Activated CD4-positive, alpha-beta T cell treated with anti-CD3 and anti-CD28 coated beads, Interleukin-2, amount 10 ng/mL, durations not matched to agents 7 days and 5 days (primary cell): ENCODE results near the gene FEV. TPM values are rescaled to one million over a fixed set of nuclear protein-coding genes. Genes with fewer than 3 reads are reported as not detected.
"Not testable (repeated sequence)": the region's sequence is repeated elsewhere in the genome, so short reads cannot be mapped to it uniquely, and the experiment has no call there.

Source experiments
- CTCF ChIA-PET: fragments of 350-600 bp; sonication (Branson Sonifier 250); formaldehyde crosslinking; loops from one replicate; lab custom pipeline; 2021; ENCODE audit warnings: antibody characterized with exemption; lab: Charles Lee
- POLR2A ChIA-PET: fragments of 350-600 bp; sonication (Branson Sonifier 250); formaldehyde crosslinking; loops from one replicate; lab custom pipeline; 2021; ENCODE audit warnings: antibody characterized with exemption; lab: Charles Lee
- DNase-seq: peaks from one replicate; pipeline ENCODE4 v3.0.0-alpha.2; 2020
- H3K27ac Mint-ChIP-seq: one replicate; pipeline ENCODE4 v1.8.0; 2021; ENCODE audit warnings: mild to moderate bottlenecking, moderate library complexity, mixed read lengths
- H3K27me3 Mint-ChIP-seq: one replicate; pipeline ENCODE4 v1.8.0; 2021; ENCODE audit warnings: mixed read lengths
- H3K36me3 Mint-ChIP-seq: one replicate; pipeline ENCODE4 v1.8.0; 2021; ENCODE audit warnings: low read depth, mixed read lengths
- H3K4me1 Mint-ChIP-seq: one replicate; pipeline ENCODE4 v1.8.0; 2021; ENCODE audit warnings: mixed read lengths
- H3K4me3 Mint-ChIP-seq: one replicate; pipeline ENCODE4 v1.8.0; 2021; ENCODE audit warnings: mild to moderate bottlenecking, moderate library complexity, mixed read lengths
- H3K9me3 Mint-ChIP-seq: one replicate; pipeline ENCODE4 v1.8.0; 2021; ENCODE audit warnings: mixed read lengths
- microRNA-seq: library from miRNA; unstranded; fragments of <30 nt; microRNA quantifications from one replicate; pipeline ENCODE4 v1.2.0, GENCODE V29; 2021; ENCODE audit warnings: borderline microRNAs expressed, borderline replicate concordance
- total RNA-seq, 2 experiments: library from RNA; stranded (reverse); gene quantifications; one replicate each; pipeline ENCODE4 v1.2.3, GENCODE V29; 2021

FEV gene
- total RNA-seq, 2 experiments from 2014 or later: not detected

DNA sequence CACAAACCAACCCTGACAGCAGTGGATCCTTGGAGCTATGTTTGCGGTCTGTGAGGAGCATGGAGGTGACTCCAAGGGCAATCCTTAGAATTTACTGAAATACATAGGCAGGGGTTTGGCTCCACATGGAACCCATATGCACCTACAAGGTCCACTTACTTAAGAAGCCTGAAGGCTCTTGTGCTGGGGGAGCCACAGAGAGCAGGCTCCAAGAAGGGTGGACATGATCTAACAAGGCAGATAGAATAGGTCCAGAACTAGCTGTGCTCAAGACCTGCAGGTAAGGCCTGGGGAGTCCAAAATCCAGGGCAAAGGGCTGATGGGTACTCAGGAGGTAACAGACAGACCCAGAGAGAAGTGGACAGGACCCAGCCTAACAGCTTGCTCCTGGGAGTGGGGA, 26.7 kb downstream of the FEV start:
- CTCF ChIA-PET: interaction anchor here (0.9 to 1.7 kb wide), 5 partner anchors 16 to 81 kb away, joined by 3 to 7 read pairs (median 3); no protein-coding TSS in a partner anchor
- Mint-ChIP-seq H3K36me3 (peaks cover 3% of the 10 kb centered on the region), H3K4me3 (no peak overlapping the region), H3K27ac (no peak overlapping the region), H3K9me3 (no peaks in the 10 kb centered on the region), H3K4me1 (peaks cover 7% of the 10 kb centered on the region), H3K27me3 (peaks cover 70% of the 10 kb centered on the region)
- DNase-seq: no peak
- POLR2A ChIA-PET: no interaction called here

DNA sequence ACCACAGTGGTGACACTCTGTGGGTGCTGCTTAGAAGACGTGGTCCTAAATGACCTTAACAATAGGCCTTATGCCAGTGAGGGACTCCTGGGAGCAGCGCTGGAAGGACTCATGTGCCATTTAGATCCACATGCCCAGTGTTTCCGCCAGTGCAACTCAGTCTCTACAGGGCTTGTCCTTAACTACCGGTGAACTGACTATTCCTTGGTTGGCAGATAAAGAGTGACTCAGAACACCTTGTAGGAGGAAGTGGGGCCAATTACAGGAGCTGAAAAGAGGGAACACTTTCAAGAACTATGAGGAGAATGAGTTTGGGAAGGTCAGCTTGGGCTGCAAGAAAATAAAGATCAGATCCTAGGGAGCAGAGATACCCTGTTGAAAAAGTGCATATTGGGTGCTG, 27.3 kb downstream of the FEV start:
- Mint-ChIP-seq H3K4me3 (no peak overlapping the region), H3K4me1 (peaks cover 7% of the 10 kb centered on the region), H3K9me3 (no peaks in the 10 kb centered on the region), H3K27ac (no peak overlapping the region), H3K27me3 (peaks cover 64% of the 10 kb centered on the region), H3K36me3 (peaks cover 3% of the 10 kb centered on the region)
- ChIA-PET CTCF (interaction anchor here (1.4 to 1.7 kb wide), 3 partner anchors 20 to 81 kb away, joined by 3 to 7 read pairs (median 6); no protein-coding TSS in a partner anchor), POLR2A (no interaction called here)
- DNase-seq: no peak

GRCh38 chr2:218956039-218956438, 28.9 kb downstream of the FEV start:
- ChIA-PET CTCF (interaction anchor here (0.6 to 1.6 kb wide), 2 partner anchors 108 to 436 kb away, joined by 3 read pairs; no protein-coding TSS in a partner anchor), POLR2A (no interaction called here)
- Mint-ChIP-seq H3K27ac (no peak overlapping the region), H3K9me3 (no peaks in the 10 kb centered on the region), H3K4me3 (no peak overlapping the region), H3K4me1 (peaks cover 4% of the 10 kb centered on the region), H3K27me3 (peaks cover 51% of the 10 kb centered on the region), H3K36me3 (peaks cover under 1% of the 10 kb centered on the region)
- DNase-seq: no peak

DNA sequence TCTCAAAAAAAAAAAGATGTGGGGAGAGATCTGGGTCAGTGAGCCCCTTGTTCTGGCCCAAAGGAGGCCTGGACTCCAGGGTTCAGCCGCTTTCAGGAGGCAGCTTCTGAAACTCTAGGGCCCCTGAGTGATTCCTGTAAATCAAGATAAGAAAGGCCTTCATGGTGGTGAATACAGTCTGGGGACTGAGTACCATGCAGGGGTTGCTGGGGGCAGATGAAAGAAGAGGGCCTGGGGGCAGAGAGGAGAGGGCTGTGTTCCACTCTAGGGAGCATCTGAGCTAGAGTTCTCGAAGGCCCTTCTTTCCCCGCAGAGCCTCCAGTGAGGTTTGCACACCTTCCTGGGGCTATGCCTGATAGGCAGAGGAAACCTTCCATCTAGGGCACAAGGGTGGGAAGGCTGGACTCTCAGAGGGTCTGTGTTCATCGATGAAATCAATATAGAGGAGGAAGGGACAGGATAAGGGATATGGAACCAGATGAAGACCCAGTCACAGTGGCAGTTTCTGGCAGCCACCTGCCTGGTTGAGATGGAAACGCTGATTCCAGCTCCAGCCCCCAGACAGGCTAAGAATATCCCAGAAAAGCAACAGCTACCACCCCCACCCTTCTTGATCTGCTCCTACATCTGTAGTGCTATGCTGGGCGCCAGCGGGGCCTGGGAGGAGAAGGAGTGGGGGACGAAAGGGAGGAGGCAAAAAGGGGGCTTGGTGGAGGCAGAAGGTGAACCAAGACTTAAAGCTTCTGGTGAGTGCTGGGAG, 30.3 kb downstream of the FEV start:
- H3K4me1 Mint-ChIP-seq: peaks cover 3% of the 10 kb centered on the region
- no peak for DNase-seq
- ChIA-PET CTCF (interaction anchor here (1.6 kb wide), 1 partner anchor 107 kb away, joined by 3 read pairs; no protein-coding TSS in a partner anchor), POLR2A (interaction anchor here (0.6 kb wide), 1 partner anchor 11 kb away, joined by 5 read pairs; no protein-coding TSS in a partner anchor)
- H3K9me3 Mint-ChIP-seq: no peaks in the 10 kb centered on the region
- no peak overlapping the region for H3K27ac Mint-ChIP-seq
- H3K36me3 Mint-ChIP-seq: no peaks in the 10 kb centered on the region
- H3K4me3 Mint-ChIP-seq: no peak overlapping the region
- peaks cover 49% of the 10 kb centered on the region for H3K27me3 Mint-ChIP-seq

DNA sequence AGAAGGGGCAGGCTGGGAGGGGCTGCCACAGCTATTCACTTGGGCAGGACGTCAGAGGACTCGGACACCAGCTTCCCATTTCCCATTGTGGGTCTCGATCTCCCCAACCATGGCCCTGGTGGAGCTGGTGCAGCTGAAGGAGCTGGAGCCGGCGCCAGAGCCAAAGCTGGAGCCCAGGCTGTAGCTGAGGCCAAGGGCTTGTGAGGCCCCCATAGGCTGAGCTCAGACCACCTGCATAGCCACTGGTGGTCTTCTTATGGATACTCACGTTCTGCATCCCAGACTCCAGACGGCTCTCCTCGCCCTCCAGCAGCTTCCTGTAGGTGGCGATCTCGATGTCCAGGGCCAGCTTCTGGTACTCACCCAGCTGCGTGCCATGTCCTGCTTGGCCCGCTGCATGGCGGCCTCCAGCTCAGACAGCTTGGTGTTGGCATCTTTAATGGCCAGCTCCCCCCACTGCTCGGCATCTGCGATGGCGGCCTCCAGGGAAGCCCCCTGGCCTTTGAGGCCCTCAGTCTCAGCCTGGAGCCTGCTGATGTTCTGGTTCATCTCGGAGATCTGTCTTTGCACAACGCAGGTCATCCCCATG, 31.5 kb downstream of the FEV start:
- Mint-ChIP-seq H3K4me3 (no peak overlapping the region), H3K9me3 (no peaks in the 10 kb centered on the region), H3K4me1 (no peaks in the 10 kb centered on the region), H3K36me3 (no peaks in the 10 kb centered on the region), H3K27ac (no peak overlapping the region), H3K27me3 (peaks cover 42% of the 10 kb centered on the region)
- POLR2A ChIA-PET: no interaction called here
- CTCF ChIA-PET: no interaction called here
- DNase-seq: no peak

- CTCF ChIA-PET: no interaction called here
- Mint-ChIP-seq H3K27ac (no peak overlapping the region), H3K4me3 (no peak overlapping the region), H3K4me1 (no peaks in the 10 kb centered on the region), H3K27me3 (peaks cover 29% of the 10 kb centered on the region), H3K9me3 (no peaks in the 10 kb centered on the region), H3K36me3 (no peaks in the 10 kb centered on the region)
- DNase-seq: no peak
- POLR2A ChIA-PET: no interaction called here
Observed at GRCh38 chr2:218952160-218952559, 32.8 kb downstream of the FEV start.

DNA sequence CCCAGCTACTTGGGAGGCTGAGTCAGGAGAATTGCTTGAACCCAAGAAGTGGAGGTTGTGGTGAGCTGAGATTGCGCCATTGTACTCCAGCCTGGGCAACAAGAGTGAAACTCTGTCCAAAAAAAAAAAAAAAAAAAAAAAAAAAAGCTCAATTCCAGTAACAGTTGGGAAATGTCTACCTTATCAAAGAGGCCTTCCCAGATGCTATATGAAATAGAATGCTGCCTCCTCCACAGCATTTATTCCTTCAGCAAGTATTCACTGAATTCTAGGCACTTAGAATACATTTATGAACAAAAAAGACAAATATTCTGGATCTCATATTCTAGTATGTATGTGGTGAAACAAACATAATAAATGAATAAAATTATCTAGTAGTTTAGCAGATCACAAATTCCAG, 38.4 kb downstream of the FEV start:
- Mint-ChIP-seq H3K4me1 (no peaks in the 10 kb centered on the region), H3K9me3 (no peaks in the 10 kb centered on the region), H3K27me3 (peaks cover 31% of the 10 kb centered on the region), H3K36me3 (no peaks in the 10 kb centered on the region), H3K27ac (no peak overlapping the region), H3K4me3 (no peak overlapping the region)
- no peak for DNase-seq
- ChIA-PET CTCF (interaction anchor here (1.3 kb wide), 1 partner anchor 54 kb away, joined by 4 read pairs; no protein-coding TSS in a partner anchor), POLR2A (no interaction called here)

GRCh38 chr2:218944759-218945404, 40.1 kb downstream of the FEV start:
- H3K4me1 Mint-ChIP-seq: no peaks in the 10 kb centered on the region
- no peak overlapping the region for H3K27ac Mint-ChIP-seq
- no peaks in the 10 kb centered on the region for H3K9me3 Mint-ChIP-seq
- ChIA-PET CTCF (no interaction called here), POLR2A (no interaction called here)
- no peak overlapping the region for H3K4me3 Mint-ChIP-seq
- no peaks in the 10 kb centered on the region for H3K36me3 Mint-ChIP-seq
- no peak for DNase-seq
- peaks cover 38% of the 10 kb centered on the region for H3K27me3 Mint-ChIP-seq

DNA sequence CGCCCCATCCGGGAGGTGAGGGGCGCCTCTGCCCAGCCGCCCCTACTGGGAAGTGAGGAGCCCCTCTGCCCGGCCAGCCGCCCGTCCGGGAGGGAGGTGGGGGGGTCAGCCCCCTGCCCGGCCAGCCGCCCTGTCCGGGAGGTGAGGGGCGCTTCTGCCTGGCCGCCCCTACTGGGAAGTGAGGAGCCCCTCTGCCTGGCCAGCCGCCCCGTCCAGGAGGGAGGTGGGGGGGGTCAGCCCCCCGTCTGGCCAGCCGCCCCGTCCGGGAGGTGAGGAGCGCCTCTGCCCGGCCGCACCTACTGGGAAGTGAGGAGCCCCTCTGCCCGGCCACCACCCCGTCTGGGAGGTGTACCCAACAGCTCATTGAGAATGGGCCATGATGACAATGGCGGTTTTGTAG, 53.2 kb downstream of the FEV start:
- POLR2A ChIA-PET, DNase-seq, H3K27ac Mint-ChIP-seq, H3K4me1 Mint-ChIP-seq, CTCF ChIA-PET, H3K9me3 Mint-ChIP-seq, H3K4me3 Mint-ChIP-seq, H3K36me3 Mint-ChIP-seq: not testable (repeated sequence)
- peaks cover 23% of the 10 kb centered on the region for H3K27me3 Mint-ChIP-seq

Small RNA genes within 50 kb of the gene (microRNA-seq; reads per million reads assigned to microRNA genes)
- 1.5 reads per million for gene MIR375

Other genes starting within 250 kb of the FEV start
- under 1 TPM; 0.08 to 0.22 TPM for gene CYP27A1, start 203.0 kb downstream of the FEV start, total RNA-seq
- gene PRKAG3, start 153.4 kb downstream of the FEV start, total RNA-seq: not detected
- not detected for gene WNT6, start 125.4 kb downstream of the FEV start, total RNA-seq
- gene WNT10A, start 104.3 kb downstream of the FEV start, total RNA-seq: under 1 TPM; 0.10 TPM
- not detected for gene CDK5R2, start 25.5 kb downstream of the FEV start, total RNA-seq
- not detected for gene CRYBA2, start 8.2 kb upstream of the FEV start, total RNA-seq
- gene CFAP65, start 56.3 kb upstream of the FEV start, total RNA-seq: not detected
- not detected for gene IHH, start 75.7 kb upstream of the FEV start, total RNA-seq
- gene NHEJ1, start 175.6 kb upstream of the FEV start, total RNA-seq: 10 to 100 TPM; 18.1 to 20.3 TPM
- gene SLC23A3, start 184.8 kb upstream of the FEV start, total RNA-seq: 1 to 10 TPM; 2.3 to 2.8 TPM
- 10 to 100 TPM; 79.6 to 79.8 TPM for gene CNPPD1, start 191.7 kb upstream of the FEV start, total RNA-seq
- 100 to 1,000 TPM in 1 of 2 experiments, 10 to 100 TPM in 1; 95.1 to 102 TPM for gene RETREG2, start 193.1 kb upstream of the FEV start, total RNA-seq
- gene ZFAND2B, start 221.6 kb upstream of the FEV start, total RNA-seq: 10 to 100 TPM; 49.1 to 60.2 TPM
- 10 to 100 TPM; 10.0 to 10.3 TPM for gene ABCB6, start 233.8 kb upstream of the FEV start, total RNA-seq
- gene ATG9A, start 244.5 kb upstream of the FEV start, total RNA-seq: 10 to 100 TPM; 48.5 to 52.9 TPM
- gene ANKZF1, start 244.6 kb upstream of the FEV start, total RNA-seq: 100 to 1,000 TPM in 1 of 2 experiments, 10 to 100 TPM in 1; 92.0 to 100 TPM